M059J (cell line): ENCODE data around the gene TRPM8. TPM values are rescaled to one million over a fixed set of nuclear protein-coding genes. Genes with fewer than 3 reads are reported as not detected.

Source experiments
- DNase-seq: peaks from one replicate; pipeline ENCODE4 v3.0.0-alpha.2; 2012; ENCODE audit warnings: low read depth
- total RNA-seq: library from RNA; depleted of rRNA; stranded (reverse); fragments of >200 nt; shearing (Covaris generic); gene quantifications from 2 replicates; pipeline ENCODE4 v1.2.3, GENCODE V29; 2014

Gene TRPM8
- total RNA-seq, 1 experiment from 2014 or later = 4.2 TPM

- DNase-seq = peak; percentile 100
Measured at GRCh38 chr2:233974530-233975071, 57.4 kb downstream of the TRPM8 start.

DNA sequence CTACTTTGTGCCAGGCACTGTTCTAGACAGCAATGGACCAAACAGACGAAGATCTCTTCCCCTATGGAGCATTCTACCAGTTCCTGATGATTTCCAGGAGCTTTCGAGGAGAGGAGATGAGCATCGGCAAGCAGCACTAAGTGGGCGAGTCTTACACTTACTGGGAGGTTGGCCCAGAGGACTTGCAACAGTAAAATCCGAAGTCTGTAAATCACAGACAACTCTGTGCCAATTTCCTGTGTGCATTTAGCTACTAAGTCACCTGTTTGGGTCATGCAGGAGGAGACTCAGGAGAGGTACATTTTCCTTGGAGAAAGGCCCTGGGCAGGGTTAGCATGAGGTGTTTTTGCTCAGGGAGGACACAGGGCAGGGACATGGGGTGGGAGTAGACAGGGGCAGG, 58.9 kb downstream of the TRPM8 start:
- no peak for DNase-seq

DNA sequence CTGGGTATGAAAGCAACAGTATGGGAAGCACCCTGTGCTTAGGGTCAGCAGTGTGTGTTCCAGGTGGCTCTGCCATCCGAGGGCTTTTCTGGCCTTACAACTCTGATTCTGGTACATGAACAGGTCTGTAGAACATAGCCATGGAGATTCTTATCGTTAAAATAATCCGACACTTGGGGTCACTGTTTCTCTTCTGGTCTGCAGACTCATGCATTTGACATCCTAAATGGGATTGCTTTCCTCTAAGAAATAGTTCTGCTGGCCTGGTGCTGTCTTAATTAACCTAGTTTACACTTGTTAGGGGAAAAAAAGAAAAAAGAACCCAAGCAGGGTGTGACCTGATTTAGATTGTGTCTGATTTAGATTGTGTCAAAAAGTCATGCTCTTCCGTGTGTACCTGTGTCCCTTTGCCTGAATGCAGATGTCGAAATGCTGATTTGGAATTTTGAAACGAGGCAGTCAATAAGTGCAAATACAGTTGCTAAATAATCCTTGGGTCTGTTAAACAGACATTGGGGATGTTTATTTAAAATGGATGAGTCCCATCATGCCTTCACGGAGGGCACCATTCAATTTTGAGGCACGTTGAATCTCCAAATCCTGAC, 59.6 kb downstream of the TRPM8 start:
- peak; percentile 81 for DNase-seq

GRCh38 chr2:233977296-233977837, 60.2 kb downstream of the TRPM8 start:
- no peak for DNase-seq

GRCh38 chr2:233979748-233980147, 62.6 kb downstream of the TRPM8 start:
- DNase-seq = peak; percentile 60

GRCh38 chr2:233980955-233981561, 63.9 kb downstream of the TRPM8 start:
- DNase-seq = no peak

DNA sequence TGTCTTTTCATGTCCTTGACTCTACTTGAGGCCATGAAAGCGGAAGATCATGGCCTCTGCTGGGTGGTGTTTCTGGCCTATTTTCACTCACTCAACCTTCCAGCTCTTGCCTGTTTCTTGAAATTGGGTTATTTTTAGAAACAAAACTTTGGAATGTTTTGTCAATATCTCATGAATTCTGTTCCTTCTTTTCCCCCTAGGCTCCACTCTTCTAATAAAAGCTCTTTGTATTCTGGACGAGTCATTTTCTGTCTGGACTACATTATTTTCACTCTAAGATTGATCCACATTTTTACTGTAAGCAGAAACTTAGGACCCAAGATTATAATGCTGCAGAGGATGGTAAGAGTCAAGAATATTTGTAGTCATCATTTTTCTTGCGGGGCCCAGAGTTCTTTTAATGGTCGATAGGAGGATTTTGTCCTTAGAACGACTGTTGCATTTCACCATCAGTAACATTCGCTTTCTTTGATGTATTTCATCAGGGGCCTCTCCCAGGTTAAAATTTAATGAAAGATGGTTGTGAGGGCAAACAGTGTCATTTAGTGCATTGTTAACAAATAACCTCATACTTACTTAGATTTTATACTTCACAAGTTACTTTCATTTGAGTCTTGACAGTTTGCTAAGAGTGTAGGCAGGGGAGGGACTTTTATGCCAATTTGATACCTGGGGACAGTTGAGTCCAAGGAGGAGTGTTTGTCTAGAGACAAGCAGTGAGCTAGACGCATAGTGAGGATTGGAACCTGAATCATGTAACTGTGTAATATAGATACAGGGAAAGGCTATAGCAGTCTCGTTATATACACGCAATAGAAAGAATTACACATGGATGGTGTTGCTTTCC, 64.6 kb downstream of the TRPM8 start:
- DNase-seq = peak; percentile 20

DNA sequence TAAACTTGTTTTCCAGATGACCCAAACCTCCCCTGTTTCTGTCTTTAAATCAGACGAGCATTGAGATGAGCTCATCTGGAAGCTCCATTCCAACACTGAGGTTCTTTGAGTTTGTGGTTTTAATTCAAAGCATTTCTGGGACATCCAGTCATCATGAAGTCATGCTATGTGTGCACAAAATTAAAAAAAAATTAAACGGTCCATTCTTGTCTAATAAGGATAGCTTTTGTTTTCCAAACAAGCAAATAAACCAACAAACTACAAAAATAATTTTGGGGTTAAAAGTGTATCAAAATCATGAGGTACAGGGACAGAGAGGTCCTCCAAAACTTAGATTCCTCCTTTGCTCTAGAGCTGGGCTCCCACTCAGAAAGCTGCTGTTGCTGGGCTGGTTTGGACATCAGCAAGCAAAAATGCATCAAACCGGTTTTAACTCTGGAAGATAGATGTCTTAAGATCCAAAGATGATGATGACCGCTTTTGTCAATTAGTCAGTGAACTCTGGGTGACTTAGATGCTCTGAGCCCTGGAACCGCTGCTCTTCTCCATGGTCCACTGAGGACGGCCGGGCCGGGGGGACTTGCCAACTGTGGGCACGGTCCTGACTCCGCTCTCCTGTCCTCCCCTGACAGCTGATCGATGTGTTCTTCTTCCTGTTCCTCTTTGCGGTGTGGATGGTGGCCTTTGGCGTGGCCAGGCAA, 65.4 kb downstream of the TRPM8 start:
- peak; percentile 94 for DNase-seq

DNA sequence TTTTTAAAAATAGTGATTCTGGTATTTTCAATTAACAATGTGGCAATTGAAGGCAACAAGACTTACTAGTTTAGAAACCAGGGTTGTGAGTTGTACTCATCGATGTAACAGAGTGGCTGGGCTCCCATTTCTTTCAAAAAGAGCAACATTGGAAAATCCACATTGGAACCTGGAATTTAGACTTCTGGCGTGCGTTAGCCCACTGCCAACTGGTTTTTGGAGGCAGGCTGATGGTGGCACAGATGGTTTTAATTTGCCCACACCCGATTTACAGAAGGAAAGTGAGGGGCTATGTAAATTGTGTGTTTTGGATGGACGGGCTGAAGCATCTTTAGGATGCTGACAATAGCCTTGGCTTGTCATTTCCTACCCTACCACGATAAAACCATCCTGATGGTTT, 66.3 kb downstream of the TRPM8 start:
- DNase-seq = no peak

DNA sequence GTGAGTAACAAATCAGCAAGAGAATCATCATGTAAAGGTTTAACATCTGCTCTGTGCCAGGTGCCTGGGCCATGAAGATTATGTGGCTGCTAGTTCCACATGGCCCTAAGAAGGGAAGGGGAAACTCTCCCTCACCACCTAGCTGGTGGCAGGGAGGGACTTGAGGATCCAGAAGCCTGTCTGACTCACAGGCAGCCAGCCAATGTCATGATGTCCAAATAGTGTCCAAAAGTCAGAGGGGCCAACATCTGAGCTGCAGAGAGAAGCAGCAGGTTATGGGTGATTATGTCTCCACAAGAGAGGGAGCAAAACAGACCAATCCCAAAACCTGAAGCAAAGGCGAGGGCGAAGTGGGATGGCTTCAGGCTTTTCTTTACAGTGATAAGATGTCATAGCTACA, 71.4 kb downstream of the TRPM8 start:
- DNase-seq = no peak

DNA sequence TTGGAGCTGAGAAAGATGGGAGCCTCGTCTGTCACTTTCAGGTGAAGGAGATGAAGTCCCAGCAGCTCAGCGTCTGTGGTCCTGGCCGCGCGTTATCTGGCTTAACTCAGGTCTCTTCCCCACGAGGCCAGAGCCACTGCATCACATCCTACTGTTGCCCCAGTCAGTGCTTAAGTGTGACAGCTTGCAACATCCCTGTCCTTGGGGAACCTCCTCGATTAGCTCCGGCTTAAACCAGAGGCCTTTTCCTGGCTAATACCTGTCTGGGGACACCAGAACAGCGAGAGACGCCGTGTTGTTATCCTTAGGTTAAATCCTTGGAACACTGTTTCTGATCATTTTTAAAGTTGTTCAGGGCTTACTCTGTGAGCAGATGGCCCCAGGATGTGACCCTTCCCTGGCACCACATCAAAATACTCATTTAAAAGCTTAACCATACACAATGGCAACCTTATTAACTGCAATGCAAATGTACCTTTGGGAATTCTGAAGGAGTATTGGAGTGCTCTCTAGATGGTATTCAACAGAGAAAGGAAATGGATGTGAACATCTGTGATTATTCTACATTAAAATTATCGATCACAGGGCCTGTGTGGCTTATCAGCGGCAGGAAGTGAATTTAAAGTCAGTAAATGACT, 72.2 kb downstream of the TRPM8 start:
- DNase-seq = no peak

DNA sequence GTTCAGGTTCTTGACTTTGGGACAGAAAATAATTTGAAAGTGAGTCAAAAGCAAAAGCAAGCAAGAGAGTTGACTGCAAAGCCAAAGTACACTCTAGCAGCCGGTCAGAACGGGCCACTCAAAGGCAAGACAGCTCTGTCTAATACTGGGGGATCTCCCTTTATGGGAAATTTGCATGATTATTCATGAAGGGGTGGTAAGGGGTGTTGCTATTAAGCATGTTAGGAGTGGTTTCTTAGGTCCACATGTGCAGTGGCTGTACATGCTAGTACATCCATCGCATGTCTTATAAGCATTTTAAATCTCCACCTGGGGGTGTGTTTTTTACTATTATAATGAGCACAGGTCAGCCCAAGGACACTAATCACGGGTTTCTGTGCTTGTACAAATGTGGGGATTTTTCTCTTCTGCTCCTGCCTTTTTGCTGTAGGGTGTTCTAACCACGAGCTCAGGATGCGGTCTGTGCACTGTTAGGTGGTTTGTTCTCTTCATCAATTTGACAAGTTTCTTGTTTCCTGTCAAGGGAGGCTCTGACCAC, 73.2 kb downstream of the TRPM8 start:
- DNase-seq = no peak

DNA sequence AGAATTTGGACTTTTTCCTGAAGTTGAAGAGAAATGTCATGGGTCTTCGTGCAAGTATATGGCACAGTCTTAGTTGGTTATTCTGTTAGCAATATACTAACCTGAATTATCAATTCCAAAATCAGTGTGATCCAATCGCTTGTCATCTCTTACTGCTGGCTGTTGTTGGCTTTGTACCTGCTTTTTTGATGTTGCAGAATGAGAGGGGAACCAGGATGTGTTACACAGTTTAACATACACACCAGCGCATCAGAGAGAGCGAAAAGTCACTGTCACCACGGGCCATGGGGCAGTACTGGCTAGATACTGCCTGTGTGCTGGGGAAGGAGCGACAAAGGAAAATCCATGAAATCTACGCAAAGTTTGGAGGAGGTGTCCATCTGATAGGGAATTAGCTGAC, 74.0 kb downstream of the TRPM8 start:
- no peak for DNase-seq

- no peak for DNase-seq
Measured at GRCh38 chr2:233992513-233993217, 75.5 kb downstream of the TRPM8 start.

DNA sequence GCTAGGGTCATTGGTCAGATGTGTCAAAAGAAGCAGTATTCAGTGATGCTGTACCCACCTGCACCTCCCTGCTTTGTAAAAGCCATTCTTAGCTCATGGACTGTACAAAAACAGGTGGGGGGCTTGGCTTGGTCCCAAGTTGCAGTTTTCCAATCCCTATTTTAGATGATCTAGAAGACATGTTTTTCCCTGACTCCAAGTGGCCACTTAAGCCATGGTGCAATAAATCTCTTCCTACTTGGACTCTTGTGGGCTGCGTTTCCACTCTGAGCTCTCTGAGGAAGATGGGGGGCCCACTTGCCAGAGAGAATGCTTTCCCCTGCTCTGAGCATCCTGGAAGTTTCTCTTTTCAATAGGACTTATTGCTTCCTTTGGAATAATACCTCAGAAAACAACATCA, 76.3 kb downstream of the TRPM8 start:
- DNase-seq = no peak

GRCh38 chr2:233994151-233994550, 77.0 kb downstream of the TRPM8 start:
- DNase-seq = no peak

DNA sequence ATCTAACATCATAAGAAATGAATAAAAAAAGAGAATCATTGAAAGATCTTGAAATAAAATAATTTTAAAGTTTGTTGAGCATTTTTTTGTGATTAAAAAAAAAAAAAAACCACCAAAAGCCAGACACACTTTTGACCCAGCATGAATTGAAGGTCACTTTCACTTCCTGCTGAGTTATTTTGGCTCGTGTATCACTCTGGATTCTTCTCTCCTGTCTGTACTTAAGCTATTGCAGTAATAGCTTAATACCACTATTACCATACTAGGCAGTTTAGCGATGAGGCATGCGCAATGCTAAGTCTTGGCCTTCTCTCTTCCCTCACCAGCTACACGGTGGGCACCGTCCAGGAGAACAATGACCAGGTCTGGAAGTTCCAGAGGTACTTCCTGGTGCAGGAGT, 78.8 kb downstream of the TRPM8 start:
- peak; percentile 22 for DNase-seq

DNA sequence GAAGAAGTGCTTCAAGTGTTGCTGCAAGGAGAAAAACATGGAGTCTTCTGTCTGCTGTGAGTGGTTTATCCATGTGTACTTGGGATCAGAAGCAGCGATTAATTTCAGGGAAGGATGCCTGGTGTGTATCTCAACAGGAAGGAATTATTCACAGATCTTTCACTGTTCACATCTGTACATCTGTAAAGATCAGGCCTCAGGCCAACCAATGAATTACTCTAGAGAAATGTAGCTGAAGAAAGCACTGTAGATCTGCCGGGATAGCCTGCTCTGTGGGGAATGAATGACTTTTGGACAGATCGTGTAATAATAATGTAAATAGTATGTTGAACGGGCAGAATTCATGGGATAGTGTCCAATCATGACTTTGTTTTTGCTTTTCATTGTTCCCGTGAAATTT, 79.3 kb downstream of the TRPM8 start:
- no peak for DNase-seq

DNA sequence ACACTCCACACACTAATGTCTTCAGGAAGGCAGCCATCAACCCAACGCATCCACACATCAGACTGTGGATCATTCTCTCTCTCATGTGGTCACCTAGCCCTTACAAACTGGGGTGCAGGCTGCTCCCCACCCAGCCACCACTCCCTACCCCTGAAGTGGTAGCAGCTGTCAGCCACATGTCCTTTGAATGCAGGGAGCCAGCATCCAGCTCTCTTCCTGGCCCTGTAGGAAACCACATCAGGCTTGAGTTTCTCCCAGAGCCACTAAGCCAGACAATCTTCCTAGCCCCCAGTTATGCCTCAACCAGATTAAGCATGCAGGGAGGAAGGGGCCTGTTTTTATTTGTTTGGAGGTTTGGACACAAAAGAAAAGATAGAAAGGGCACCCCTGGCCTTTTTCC, 80.5 kb downstream of the TRPM8 start:
- DNase-seq = no peak

GRCh38 chr2:233999182-233999581, 82.0 kb downstream of the TRPM8 start:
- no peak for DNase-seq
